Brain microvascular endothelial cell (primary cell): ENCODE data around the gene PIH1D1.
"Not testable (repeated sequence)": the region's sequence is repeated elsewhere in the genome, so short reads cannot be mapped to it uniquely, and the experiment has no call there.

ENCODE experiments used
- DNase-seq: peaks from one replicate; pipeline ENCODE4 v3.0.0-alpha.2; 2020
- H3K27ac ChIP-seq: fragments of 250-450 bp; sonication (Bioruptor Pico); 2 replicates; pipeline ENCODE4 v1.5.1; 2020; ENCODE audit warnings: mild to moderate bottlenecking, moderate library complexity
- H3K27me3 ChIP-seq: fragments of 250-450 bp; sonication (Bioruptor Pico); replicated peaks from 2 replicates; pipeline ENCODE4 v1.5.1; 2020; ENCODE audit warnings: mild to moderate bottlenecking
- H3K36me3 ChIP-seq: fragments of 250-450 bp; sonication (Bioruptor Pico); replicated peaks from 2 replicates; pipeline ENCODE4 v1.5.1; 2020; ENCODE audit warnings: mild to moderate bottlenecking
- H3K4me3 ChIP-seq: 2 replicates; pipeline ENCODE4 v1.5.1; 2011; ENCODE audit warnings: low read depth, mild to moderate bottlenecking, control low read depth, low read length, moderate library complexity
- CTCF ChIP-seq: IDR thresholded peaks from 2 replicates; pipeline ENCODE4 v1.5.1; 2011; ENCODE audit warnings: low read depth, mild to moderate bottlenecking, moderate library complexity, low read length, control low read depth, inconsistent platforms; ENCODE audit errors: missing control alignments
- in situ Hi-C: cut with HindIII; loops from 2 replicates; pipeline ENCODE4 v1.10.0; 2017; ENCODE audit warnings: low sequenced_read_pairs, low pct_ligation_motif_present

PIH1D1 gene

GRCh38 chr19:49445997-49446396 is 5.6 kb downstream of the PIH1D1 start:
- in situ Hi-C loops: no loop called here
- TF ChIP-seq CTCF: no peak
- no peak for DNase-seq
- H3K36me3 ChIP-seq: no peaks in the 10 kb centered on the region
- H3K27ac ChIP-seq: no peak overlapping the region
- no peak overlapping the region for H3K4me3 ChIP-seq
- peaks cover 13% of the 10 kb centered on the region for H3K27me3 ChIP-seq

- H3K4me3 ChIP-seq, H3K36me3 ChIP-seq, DNase-seq, H3K27ac ChIP-seq, in situ Hi-C loops: not testable (repeated sequence)
- H3K27me3 ChIP-seq: peaks cover 29% of the 10 kb centered on the region
Measured at GRCh38 chr19:49444100-49444700, 7.4 kb downstream of the PIH1D1 start.

GRCh38 chr19:49443366-49444099 is 8.1 kb downstream of the PIH1D1 start:
- Histone ChIP-seq H3K27ac (no peak overlapping the region), H3K36me3 (no peaks in the 10 kb centered on the region), H3K27me3 (peaks cover 36% of the 10 kb centered on the region), H3K4me3 (peak overlapping the region; percentile 66)
- in situ Hi-C loops: no loop called here
- peak; percentile 88 for DNase-seq
- peak; percentile 89 for TF ChIP-seq CTCF

GRCh38 chr19:49442771-49443365 is 8.7 kb downstream of the PIH1D1 start:
- Histone ChIP-seq H3K27ac (no peak overlapping the region), H3K27me3 (peaks cover 42% of the 10 kb centered on the region), H3K4me3 (peak overlapping the region; percentile 66), H3K36me3 (no peaks in the 10 kb centered on the region)
- peak; percentile 87 for DNase-seq
- in situ Hi-C loops: no loop called here
- TF ChIP-seq CTCF: no peak

GRCh38 chr19:49442354-49442753 is 9.3 kb downstream of the PIH1D1 start:
- no peak for DNase-seq
- in situ Hi-C loops: no loop called here
- TF ChIP-seq CTCF: no peak
- H3K27ac ChIP-seq: no peak overlapping the region
- H3K27me3 ChIP-seq: peaks cover 44% of the 10 kb centered on the region
- no peaks in the 10 kb centered on the region for H3K36me3 ChIP-seq
- H3K4me3 ChIP-seq: no peak overlapping the region

GRCh38 chr19:49441960-49442350 is 9.7 kb downstream of the PIH1D1 start:
- H3K36me3 ChIP-seq: no peaks in the 10 kb centered on the region
- in situ Hi-C loops: no loop called here
- DNase-seq: no peak
- TF ChIP-seq CTCF: no peak
- H3K27ac ChIP-seq: no peak overlapping the region
- H3K27me3 ChIP-seq: peaks cover 47% of the 10 kb centered on the region
- no peak overlapping the region for H3K4me3 ChIP-seq
